IPS-15b (cell line): ENCODE results near the gene NRAS.

Experiments
- H3K27me3 ChIP-seq: one replicate; pipeline ENCODE4 v1.6.1; 2013; ENCODE audit warnings: low read length; ENCODE audit not compliant: control insufficient read depth, insufficient read depth
- H3K36me3 ChIP-seq: one replicate; pipeline ENCODE4 v1.6.1; 2013; ENCODE audit warnings: low read length; ENCODE audit not compliant: control insufficient read depth, insufficient read depth
- H3K4me1 ChIP-seq: one replicate; pipeline ENCODE4 v1.6.1; 2013; ENCODE audit warnings: mild to moderate bottlenecking, low read length; ENCODE audit not compliant: control insufficient read depth, insufficient read depth
- H3K4me3 ChIP-seq: one replicate; pipeline ENCODE4 v1.5.1; 2013; ENCODE audit warnings: low read depth, low read length
- H3K9ac ChIP-seq: one replicate; pipeline ENCODE4 v1.6.1; 2013; ENCODE audit warnings: low read depth, mild to moderate bottlenecking, low read length
- H3K9me3 ChIP-seq: one replicate; pipeline ENCODE4 v1.6.1; 2013; ENCODE audit warnings: mild to moderate bottlenecking, low read length; ENCODE audit not compliant: control insufficient read depth, insufficient read depth

Gene NRAS

GRCh38 chr1:114670083-114671010 lies 46.2 kb downstream of the NRAS start:
- Histone ChIP-seq H3K27me3 (peaks cover 9% of the 10 kb centered on the region), H3K4me1 (no peaks in the 10 kb centered on the region), H3K9ac (peak overlapping the region; percentile 56), H3K9me3 (no peaks in the 10 kb centered on the region), H3K4me3 (peak overlapping the region; percentile 90), H3K36me3 (no peaks in the 10 kb centered on the region)

- Histone ChIP-seq H3K4me1 (no peaks in the 10 kb centered on the region), H3K36me3 (no peaks in the 10 kb centered on the region), H3K9me3 (no peaks in the 10 kb centered on the region), H3K27me3 (peaks cover 8% of the 10 kb centered on the region), H3K9ac (peak within 1 kb of the TSS; percentile 62), H3K4me3 (peak within 1 kb of the TSS; percentile 90)
Observed at GRCh38 chr1:114669562-114670082, 46.9 kb downstream of the NRAS start, which contains the start of gene DENND2C. TSS of gene DENND2C (minus strand) at chr1:114670049. CDS start at chr1:114625984, 44,065 bp downstream.

- peak overlapping the region; percentile 62 for H3K9ac ChIP-seq
- H3K27me3 ChIP-seq, result peaks cover 8% of the 10 kb centered on the region
- H3K4me3 ChIP-seq, result peak overlapping the region; percentile 90
- no peaks in the 10 kb centered on the region for H3K4me1 ChIP-seq
- no peaks in the 10 kb centered on the region for H3K9me3 ChIP-seq
- no peaks in the 10 kb centered on the region for H3K36me3 ChIP-seq
Observed at GRCh38 chr1:114668784-114669561, 47.6 kb downstream of the NRAS start.

GRCh38 chr1:114668373-114668772 lies 48.2 kb downstream of the NRAS start:
- Histone ChIP-seq H3K9ac (no peak overlapping the region), H3K27me3 (peaks cover 8% of the 10 kb centered on the region), H3K4me1 (no peaks in the 10 kb centered on the region), H3K9me3 (no peaks in the 10 kb centered on the region), H3K36me3 (no peaks in the 10 kb centered on the region), H3K4me3 (no peak overlapping the region)

- Histone ChIP-seq H3K9me3 (no peaks in the 10 kb centered on the region), H3K9ac (no peak overlapping the region), H3K27me3 (peaks cover 8% of the 10 kb centered on the region)
Observed at GRCh38 chr1:114666954-114667353, 49.6 kb downstream of the NRAS start.

GRCh38 chr1:114660238-114660637 lies 56.3 kb downstream of the NRAS start:
- Histone ChIP-seq H3K9me3 (no peaks in the 10 kb centered on the region), H3K9ac (no peak overlapping the region), H3K36me3 (no peaks in the 10 kb centered on the region), H3K27me3 (no peaks in the 10 kb centered on the region), H3K4me3 (no peak overlapping the region), H3K4me1 (no peaks in the 10 kb centered on the region)

More at GRCh38 chr1:114666954-114667353, 49.6 kb downstream of the NRAS start:
- no peaks in the 10 kb centered on the region for H3K4me1 ChIP-seq
- H3K4me3 ChIP-seq, result no peak overlapping the region
- no peaks in the 10 kb centered on the region for H3K36me3 ChIP-seq
